Measurements from ENCODE around the gene RNGTT. TPM values are rescaled to one million over a fixed set of nuclear protein-coding genes. Genes with fewer than 3 reads are reported as not detected.
A peak's percentile ranks its signal among the peaks of the same experiment; 100 is the strongest.

RNGTT gene
- total RNA-seq, 2 experiments from 2014 or later, result 11.6 to 12.4 TPM

GRCh38 chr6:88764081-88764480, 199.3 kb downstream of the RNGTT start:
- DNase-seq (no peak), ATAC-seq (ENCODE audit: poor library complexity) (no peak)
- no peak for TF ChIP-seq CTCF (IDR thresholded peaks at IDR 0.05)
- H3K4me1 Mint-ChIP-seq (ENCODE audit: low read depth), result peaks cover 3% of the 10 kb centered on the region
- ChIA-PET POLR2A (no interaction called here), CTCF (no interaction called here)
- H3K9me3 Mint-ChIP-seq, result no peaks in the 10 kb centered on the region
- Histone ChIP-seq H3K27me3 (ENCODE audit: control insufficient read depth in 1 of 2, insufficient read depth in 2 of 2, low read length in 2 of 2) (no peaks in the 10 kb centered on the region), H3K36me3 (ENCODE audit: insufficient read depth, low read length) (no peaks in the 10 kb centered on the region), H3K4me1 (ENCODE audit: insufficient read depth, low read length) (no peaks in the 10 kb centered on the region), H3K27ac (ENCODE audit: low read depth in 1 of 2, low read length in 2 of 2) (no peak overlapping the region), H3K9me3 (ENCODE audit: control insufficient read depth in 1 of 2, insufficient read depth in 1 of 2, low read length in 2 of 2) (no peaks in the 10 kb centered on the region), H3K4me3 (ENCODE audit: low read length) (no peak overlapping the region)
- peaks cover 20% of the 10 kb centered on the region for H3K36me3 Mint-ChIP-seq (ENCODE audit: low read depth)
- no peak overlapping the region for H3K27ac Mint-ChIP-seq
- no peak overlapping the region for H3K4me3 Mint-ChIP-seq
- H3K27me3 Mint-ChIP-seq, result no peaks in the 10 kb centered on the region
- intact Hi-C loops (cut with DNase I, micrococcal nuclease), result no loop called here

- Mint-ChIP-seq H3K4me1 (ENCODE audit: low read depth) (peaks cover 3% of the 10 kb centered on the region), H3K4me3 (no peak overlapping the region), H3K27ac (no peak overlapping the region), H3K9me3 (no peaks in the 10 kb centered on the region), H3K36me3 (ENCODE audit: low read depth) (peaks cover 23% of the 10 kb centered on the region), H3K27me3 (no peaks in the 10 kb centered on the region)
- Histone ChIP-seq H3K27ac (ENCODE audit: low read depth in 1 of 2, low read length in 2 of 2) (no peak overlapping the region), H3K4me1 (ENCODE audit: insufficient read depth, low read length) (no peaks in the 10 kb centered on the region), H3K9me3 (ENCODE audit: control insufficient read depth in 1 of 2, insufficient read depth in 1 of 2, low read length in 2 of 2) (no peaks in the 10 kb centered on the region), H3K36me3 (ENCODE audit: insufficient read depth, low read length) (no peaks in the 10 kb centered on the region), H3K27me3 (ENCODE audit: control insufficient read depth in 1 of 2, insufficient read depth in 2 of 2, low read length in 2 of 2) (no peaks in the 10 kb centered on the region), H3K4me3 (ENCODE audit: low read length) (no peak overlapping the region)
- no peak for TF ChIP-seq CTCF (IDR thresholded peaks at IDR 0.05)
- intact Hi-C loops (cut with DNase I, micrococcal nuclease), result no loop called here
- DNase-seq, result no peak
- POLR2A ChIA-PET, result no interaction called here
- no peak for ATAC-seq (ENCODE audit: poor library complexity)
- CTCF ChIA-PET, result interaction anchor here (0.6 kb wide), 1 partner anchor 23 kb away, joined by 3 read pairs; no protein-coding TSS in a partner anchor
These were observed 200.3 kb downstream of the RNGTT start for GRCh38 chr6:88763160-88763559.

- ATAC-seq (ENCODE audit: poor library complexity) (no peak), DNase-seq (peak in 3 of 14 experiments; percentile 1 to 32 (median 15))
- TF ChIP-seq CTCF (IDR thresholded peaks at IDR 0.05), result no peak
These were observed 202.0 kb downstream of the RNGTT start for GRCh38 chr6:88761237-88762031.

More at GRCh38 chr6:88761237-88762031, 202.0 kb downstream of the RNGTT start:
- Mint-ChIP-seq H3K4me3 (no peak overlapping the region), H3K27ac (no peak overlapping the region), H3K36me3 (ENCODE audit: low read depth) (peaks cover 28% of the 10 kb centered on the region), H3K4me1 (ENCODE audit: low read depth) (peaks cover 3% of the 10 kb centered on the region), H3K27me3 (no peaks in the 10 kb centered on the region), H3K9me3 (no peaks in the 10 kb centered on the region)
- CTCF ChIA-PET, result interaction anchor here (0.7 to 1.5 kb wide), 2 partner anchors 17 to 581 kb away, joined by 3 to 4 read pairs; no protein-coding TSS in a partner anchor
- Histone ChIP-seq H3K4me3 (ENCODE audit: low read length) (no peak overlapping the region), H3K27ac (ENCODE audit: low read depth in 1 of 2, low read length in 2 of 2) (no peak overlapping the region), H3K4me1 (ENCODE audit: insufficient read depth, low read length) (no peaks in the 10 kb centered on the region), H3K36me3 (ENCODE audit: insufficient read depth, low read length) (no peaks in the 10 kb centered on the region), H3K9me3 (ENCODE audit: control insufficient read depth in 1 of 2, insufficient read depth in 1 of 2, low read length in 2 of 2) (no peaks in the 10 kb centered on the region), H3K27me3 (ENCODE audit: control insufficient read depth in 1 of 2, insufficient read depth in 2 of 2, low read length in 2 of 2) (no peaks in the 10 kb centered on the region)
- POLR2A ChIA-PET, result no interaction called here
- intact Hi-C loops (cut with DNase I, micrococcal nuclease), result no loop called here

All from CD4-positive, alpha-beta T cell (primary cell).